HG03460 (cell line): Measurements from ENCODE around the gene MAPK10.
"Not testable (repeated sequence)": the region's sequence is repeated elsewhere in the genome, so short reads cannot be mapped to it uniquely, and the experiment has no call there.

ENCODE experiments used
- ATAC-seq: cut with Tn5 transposase; IDR thresholded peaks from one replicate; pipeline ENCODE4 v1.9.1; 2021; ENCODE audit not compliant: unreplicated experiment

Gene MAPK10

GRCh38 chr4:86114563-86114962 lies 245.3 kb downstream of the MAPK10 start:
- ATAC-seq, result no peak

GRCh38 chr4:86108834-86109233 lies 251.0 kb downstream of the MAPK10 start:
- no peak for ATAC-seq

- ATAC-seq, result no peak
Measured at GRCh38 chr4:86108137-86108536, 251.7 kb downstream of the MAPK10 start.

- ATAC-seq, result no peak
Measured at GRCh38 chr4:86107112-86107511, 252.7 kb downstream of the MAPK10 start.

- no peak for ATAC-seq
Measured at GRCh38 chr4:86106475-86106874, 253.4 kb downstream of the MAPK10 start.

GRCh38 chr4:86101841-86102240 lies 258.0 kb downstream of the MAPK10 start:
- no peak for ATAC-seq

- no peak for ATAC-seq
Measured at GRCh38 chr4:86101410-86101809, 258.4 kb downstream of the MAPK10 start.

- ATAC-seq, result no peak
Measured at GRCh38 chr4:86100539-86101215, 259.2 kb downstream of the MAPK10 start.

- ATAC-seq, result no peak
Measured at GRCh38 chr4:86099348-86099747, 260.5 kb downstream of the MAPK10 start.

GRCh38 chr4:86098691-86099090 lies 261.2 kb downstream of the MAPK10 start:
- ATAC-seq, result no peak

- ATAC-seq, result no peak
Measured at GRCh38 chr4:86096373-86096772, 263.5 kb downstream of the MAPK10 start.

- no peak for ATAC-seq
Measured at GRCh38 chr4:86092684-86093083, 267.2 kb downstream of the MAPK10 start.

- ATAC-seq, result no peak
Measured at GRCh38 chr4:86091201-86091600, 268.7 kb downstream of the MAPK10 start.

- no peak for ATAC-seq
Measured at GRCh38 chr4:86089781-86090323, 270.0 kb downstream of the MAPK10 start.

GRCh38 chr4:86089053-86089452 lies 270.8 kb downstream of the MAPK10 start:
- no peak for ATAC-seq

- ATAC-seq, result not testable (repeated sequence)
Measured at GRCh38 chr4:86075796-86076195, 284.1 kb downstream of the MAPK10 start.

- ATAC-seq, result no peak
Measured at GRCh38 chr4:86060341-86060740, 299.5 kb downstream of the MAPK10 start.

GRCh38 chr4:86058621-86059020 lies 301.2 kb downstream of the MAPK10 start:
- no peak for ATAC-seq

GRCh38 chr4:86055898-86056297 lies 304.0 kb downstream of the MAPK10 start:
- no peak for ATAC-seq

- ATAC-seq, result no peak
Measured at GRCh38 chr4:86054286-86055032, 305.4 kb downstream of the MAPK10 start.

- no peak for ATAC-seq
Measured at GRCh38 chr4:86050496-86050895, 309.4 kb downstream of the MAPK10 start.

GRCh38 chr4:86048426-86048825 lies 311.4 kb downstream of the MAPK10 start:
- ATAC-seq, result no peak
